Inflammatory macrophage (primary cell): ENCODE data around the gene ATE1.
"Not testable (repeated sequence)": the region's sequence is repeated elsewhere in the genome, so short reads cannot be mapped to it uniquely, and the experiment has no call there.

ENCODE experiments used
- DNase-seq, 2 donors: peaks; one replicate each; pipeline ENCODE4 v3.0.0-alpha.2; 2020 to 2022

ATE1 gene

DNA sequence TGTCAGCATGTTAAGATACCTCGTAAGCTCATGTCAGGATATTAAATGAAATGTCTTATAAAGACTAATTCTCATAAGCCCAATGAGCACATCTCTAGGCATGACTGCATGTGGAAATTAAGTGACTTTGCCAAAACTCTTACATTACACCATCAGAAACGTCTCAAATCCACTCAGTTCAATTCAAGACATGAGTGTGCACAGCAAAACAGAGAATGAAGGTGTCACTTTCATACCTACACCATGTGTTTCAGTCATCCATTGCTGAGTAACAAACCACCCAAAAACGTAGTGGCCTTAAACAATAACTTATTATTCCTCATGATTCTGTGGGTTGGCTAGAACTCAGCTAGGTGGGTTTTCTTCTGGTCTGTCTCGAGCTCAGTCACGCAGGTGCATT, 99.8 kb downstream of the ATE1 start:
- no peak for DNase-seq

DNA sequence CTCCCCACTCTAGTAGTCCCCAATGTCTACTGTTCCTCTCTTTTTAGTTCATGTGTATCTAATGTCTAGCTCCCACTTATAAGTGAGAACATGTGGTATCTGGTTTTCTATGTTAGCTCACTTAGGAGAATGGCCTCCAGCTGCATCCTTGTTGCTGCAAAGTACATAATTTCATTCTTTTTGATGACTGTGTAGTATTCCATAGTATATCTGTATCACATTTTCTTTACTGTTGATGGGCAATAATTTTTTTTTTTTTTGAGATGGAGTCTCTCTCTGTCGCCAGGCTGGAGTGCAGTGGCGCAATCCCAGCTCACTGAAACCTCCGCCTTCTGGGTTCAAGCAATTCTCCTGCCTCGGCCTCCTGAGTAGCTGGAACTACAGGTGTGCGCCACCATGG, 101.1 kb downstream of the ATE1 start:
- DNase-seq = not testable (repeated sequence)

DNA sequence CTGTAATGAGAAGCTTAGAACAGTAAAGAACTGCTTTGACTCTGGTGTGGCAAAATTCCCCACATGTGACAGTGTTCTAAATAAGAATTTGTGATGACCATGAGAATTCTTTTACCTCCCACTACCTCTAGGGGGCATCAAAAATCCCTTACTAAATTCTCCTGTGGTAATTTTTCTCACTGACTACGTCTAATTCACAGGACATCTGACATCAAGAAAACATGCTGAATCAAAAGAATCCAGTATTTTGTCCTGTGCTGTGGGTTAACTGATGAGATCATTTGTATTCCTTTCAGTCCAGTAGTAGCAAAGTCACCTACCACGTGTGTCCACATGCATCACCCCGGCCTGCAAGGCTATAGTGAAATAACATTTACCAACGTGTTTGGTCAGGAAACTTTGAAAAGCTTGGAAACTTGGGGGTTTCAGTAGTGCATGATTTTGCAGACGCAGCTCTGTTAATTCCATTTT, 103.8 kb downstream of the ATE1 start:
- peak; percentile 37 to 48 for DNase-seq

DNA sequence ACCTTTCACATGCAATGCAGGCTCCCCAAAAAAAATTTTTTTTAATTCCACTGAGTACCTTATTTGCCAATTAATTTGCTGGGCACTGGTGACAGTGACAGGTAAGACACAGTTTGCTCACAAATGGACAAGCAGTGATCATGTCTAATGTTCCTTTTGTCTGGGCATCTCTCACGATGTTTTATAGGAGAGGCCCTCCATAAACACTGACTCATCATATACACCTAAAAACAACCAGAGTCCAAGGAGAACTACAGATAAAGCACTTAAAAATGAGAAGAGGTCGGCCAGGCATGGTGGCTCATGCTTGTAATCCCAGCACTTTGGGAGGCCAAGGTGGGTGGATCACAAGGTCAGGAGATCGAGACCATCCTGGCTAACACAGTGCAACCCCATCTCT, 105.1 kb downstream of the ATE1 start:
- DNase-seq = no peak

DNA sequence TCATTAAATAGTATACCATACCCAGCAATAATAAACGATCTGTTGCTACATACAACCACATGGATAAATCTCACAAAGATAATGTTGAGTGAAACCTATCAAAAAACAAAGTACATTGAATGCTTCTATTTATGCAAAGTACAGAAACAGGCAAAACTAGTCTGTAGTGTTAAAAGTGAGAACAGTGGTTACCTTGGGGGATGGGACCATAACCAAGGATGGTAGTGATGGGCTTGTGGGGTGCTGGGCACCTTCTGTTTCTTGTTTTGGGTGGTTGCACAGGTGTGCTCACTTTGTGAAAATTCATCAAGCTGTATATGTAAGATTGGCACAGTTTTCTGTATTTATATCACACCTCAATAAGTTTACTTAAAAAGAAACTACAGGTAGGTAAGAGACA, 105.7 kb downstream of the ATE1 start:
- DNase-seq = no peak

DNA sequence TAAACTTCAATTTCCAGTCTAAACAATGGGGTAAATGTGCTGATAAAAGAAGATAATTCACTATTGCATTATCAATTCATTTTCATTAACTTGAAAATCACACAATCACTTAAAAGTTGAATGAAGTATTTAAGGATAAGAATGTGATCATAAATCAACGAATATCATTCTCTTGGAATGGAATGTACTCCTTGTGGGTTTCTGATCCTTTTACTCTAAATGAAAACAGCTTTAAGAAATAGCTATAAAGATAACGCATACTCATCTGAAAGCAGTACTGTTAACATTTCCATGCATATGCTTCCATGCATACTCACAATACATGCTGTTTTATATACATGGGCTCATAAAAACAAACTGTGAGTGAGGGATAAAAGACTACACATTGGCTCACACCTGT, 108.8 kb downstream of the ATE1 start:
- no peak for DNase-seq

DNA sequence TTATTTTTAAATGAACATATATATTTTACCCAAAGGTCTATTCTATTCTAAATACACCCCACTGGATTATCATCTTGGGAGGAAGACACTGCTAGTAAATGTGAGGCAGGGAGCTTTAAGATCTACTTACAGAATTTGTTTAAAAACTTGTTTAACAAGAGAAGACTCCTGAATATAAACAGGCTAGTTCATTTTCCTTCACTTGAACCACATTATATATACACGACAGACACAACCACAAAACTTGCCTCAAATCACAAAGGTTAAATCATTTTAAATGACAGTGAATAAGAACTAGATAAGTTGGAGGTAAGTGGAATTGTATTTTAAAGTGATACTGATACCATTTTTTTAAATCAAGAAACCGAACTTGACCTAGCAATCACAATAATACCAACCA, 109.2 kb downstream of the ATE1 start:
- DNase-seq = no peak

DNA sequence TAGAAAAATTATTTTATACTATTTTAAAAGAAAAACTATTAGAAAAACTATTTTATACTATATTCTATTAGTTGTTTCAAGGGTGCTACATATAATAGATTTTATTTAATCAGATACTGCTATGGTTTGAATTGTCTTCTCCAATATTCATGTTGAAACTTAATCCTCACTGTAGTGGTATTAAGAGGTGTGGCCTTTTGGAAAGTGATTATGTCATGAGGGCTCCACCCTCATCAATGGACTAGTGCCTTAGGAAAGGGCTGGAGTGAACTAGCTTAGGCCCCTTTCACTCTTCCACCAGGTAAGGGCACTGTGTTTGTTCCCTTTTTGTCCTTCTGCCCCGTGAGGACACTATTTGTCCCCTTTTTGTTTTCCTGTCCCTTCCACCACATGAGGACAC, 111.6 kb downstream of the ATE1 start:
- no peak for DNase-seq

DNA sequence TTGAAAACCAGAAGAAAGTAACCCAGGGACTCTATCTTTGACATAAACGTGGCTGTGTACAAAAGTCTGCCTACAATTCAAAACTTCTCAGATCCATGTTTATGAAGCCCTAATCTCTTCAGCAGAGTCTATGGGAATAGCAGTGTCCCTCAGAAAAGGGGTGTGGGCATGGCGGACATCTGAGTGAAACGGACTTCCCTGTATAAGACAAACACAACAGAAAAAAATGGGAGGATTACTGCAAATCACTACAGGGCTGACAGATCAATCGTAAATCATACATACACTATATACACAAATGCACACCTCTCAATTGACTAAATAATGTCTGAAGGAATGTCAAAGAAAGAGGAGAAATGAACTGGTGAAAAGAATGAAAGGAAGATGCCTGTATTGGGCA, 114.0 kb downstream of the ATE1 start:
- no peak for DNase-seq

DNA sequence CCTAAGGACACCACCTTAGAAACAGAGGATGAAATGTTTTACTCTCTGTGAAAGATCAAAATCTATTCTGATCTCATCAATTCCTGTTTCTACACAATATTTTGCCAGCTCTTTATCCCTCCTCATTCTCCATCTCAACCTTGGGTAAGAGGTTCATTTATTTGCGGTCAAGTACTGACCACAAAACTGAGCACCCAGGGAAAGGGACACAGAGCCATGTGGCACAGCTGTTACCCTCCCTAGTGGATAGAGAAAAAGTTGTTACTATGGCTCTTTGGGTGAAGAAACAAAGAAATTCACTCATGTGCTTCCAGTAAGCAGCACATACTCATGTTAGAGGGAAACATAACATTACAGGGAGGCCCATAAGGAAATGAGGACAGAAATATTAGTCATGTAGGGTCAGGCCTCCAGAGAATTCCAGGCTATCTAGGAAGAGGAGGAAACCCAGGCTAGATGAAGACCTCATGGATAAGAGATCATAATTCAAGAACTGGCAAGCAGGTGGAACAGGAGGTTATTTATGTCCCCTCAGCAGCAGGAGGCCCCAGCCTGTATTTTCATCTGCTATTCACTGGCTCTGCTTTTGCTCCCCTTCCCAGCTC, 114.5 kb downstream of the ATE1 start:
- no peak for DNase-seq

DNA sequence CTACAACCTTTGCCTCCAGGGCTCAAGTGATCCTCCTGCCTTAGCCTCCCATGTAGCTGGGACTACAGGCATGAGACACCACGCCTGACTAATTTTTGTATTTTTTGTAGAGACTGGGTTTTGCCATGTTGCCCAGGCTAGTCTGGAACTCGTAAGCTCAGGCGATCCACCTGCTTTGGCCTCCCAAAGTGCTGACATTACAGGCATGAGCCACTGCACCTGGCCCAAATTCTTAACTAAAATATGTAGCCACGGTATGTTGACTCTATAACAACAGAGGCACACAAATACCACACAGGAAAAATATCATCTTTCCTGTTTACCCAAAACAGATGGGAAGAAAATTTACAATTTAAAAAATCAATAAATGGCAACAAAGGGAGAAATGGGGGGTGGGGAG, 115.8 kb downstream of the ATE1 start:
- no peak for DNase-seq

DNA sequence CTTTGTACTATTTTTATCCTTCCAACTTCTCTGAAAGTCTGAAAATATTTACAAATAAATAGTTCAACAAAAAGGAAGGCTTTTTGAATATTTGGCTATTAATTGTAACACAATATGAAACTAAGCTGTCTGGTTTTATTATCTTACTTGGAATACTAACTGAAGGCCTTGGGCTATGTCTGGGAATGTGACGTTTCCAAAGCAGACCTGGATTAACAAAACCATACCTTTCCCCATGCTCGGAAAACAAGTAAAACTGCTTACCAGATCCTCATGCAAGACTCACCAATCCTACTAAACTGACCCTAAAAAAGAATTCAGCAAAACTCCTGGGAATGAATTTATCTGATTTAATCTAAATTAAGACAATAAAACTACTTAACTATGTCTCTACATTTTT, 116.4 kb downstream of the ATE1 start:
- no peak for DNase-seq

DNA sequence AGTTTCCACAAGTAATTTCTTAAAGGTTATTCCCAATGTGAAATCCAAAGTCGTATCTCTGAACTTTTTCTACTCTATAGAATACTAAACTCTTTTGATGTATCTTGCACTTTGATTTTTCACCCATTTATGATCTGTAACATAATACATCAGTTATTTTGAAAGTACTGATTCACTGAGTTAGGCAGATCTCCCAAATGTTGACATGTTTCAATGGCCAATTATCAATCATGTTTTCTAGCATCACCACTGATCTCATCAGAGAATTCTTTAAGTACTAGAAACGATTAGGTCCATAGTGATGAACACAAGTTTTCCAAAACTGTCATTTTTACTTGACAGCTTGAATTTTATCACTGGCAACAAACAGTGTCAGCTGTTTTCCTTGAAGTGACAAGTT, 119.0 kb downstream of the ATE1 start:
- DNase-seq = no peak

DNA sequence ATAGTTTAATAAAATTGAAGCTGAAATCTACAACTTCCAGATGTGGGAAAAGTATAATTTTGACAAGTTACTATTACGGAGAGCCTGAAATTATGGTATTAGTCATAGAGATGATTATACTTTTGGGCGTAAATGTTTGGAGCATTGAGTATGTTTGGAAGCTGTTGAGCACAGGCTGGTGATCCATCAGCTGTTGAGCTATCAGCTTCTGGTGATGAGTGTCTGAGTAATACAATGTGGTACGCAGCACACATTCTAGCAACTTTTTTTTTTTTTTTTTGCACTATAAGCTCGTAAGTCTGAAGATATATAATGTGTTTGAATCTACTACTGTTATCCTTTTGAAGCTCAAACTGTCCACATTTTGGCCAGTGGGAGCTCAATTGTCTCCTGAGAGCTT, 123.4 kb downstream of the ATE1 start:
- no peak for DNase-seq

DNA sequence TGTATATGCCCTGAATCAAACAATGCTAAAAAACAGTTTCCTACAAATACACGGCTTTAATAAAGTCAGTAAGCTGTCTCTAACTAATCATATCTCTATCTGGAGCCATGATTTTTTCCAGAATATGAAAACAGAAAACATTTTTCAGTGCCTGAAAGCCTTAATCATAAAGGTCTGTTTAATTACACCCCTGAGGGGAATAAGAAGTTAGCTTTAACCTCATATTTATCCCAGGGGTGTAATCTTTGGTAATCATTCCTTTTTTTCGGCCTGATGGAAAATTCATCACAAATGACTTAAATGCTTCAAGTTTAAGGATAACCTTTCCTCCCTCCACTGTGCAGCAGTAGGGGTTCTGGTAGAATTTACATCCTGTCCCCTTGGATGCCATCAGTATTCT, 124.2 kb downstream of the ATE1 start:
- DNase-seq = no peak

DNA sequence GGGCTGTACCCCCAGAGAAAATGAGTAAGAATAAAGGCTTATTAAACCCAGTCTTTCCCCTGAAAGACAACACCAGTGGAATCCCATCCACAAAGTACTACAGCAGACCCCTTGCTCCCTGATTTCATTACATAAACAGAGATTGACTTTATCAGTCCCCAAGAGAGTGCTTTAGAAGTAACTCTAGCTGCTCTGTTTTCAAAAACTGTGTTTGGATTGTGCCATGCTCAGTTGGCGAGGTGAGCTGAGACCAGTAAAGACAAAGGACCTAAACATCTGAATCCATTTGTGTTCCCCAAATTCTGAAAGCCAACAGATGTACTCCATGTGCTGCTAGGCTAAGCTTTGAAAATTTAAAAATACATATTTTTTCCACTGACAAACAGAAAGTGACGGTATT, 127.0 kb downstream of the ATE1 start:
- DNase-seq = no peak

DNA sequence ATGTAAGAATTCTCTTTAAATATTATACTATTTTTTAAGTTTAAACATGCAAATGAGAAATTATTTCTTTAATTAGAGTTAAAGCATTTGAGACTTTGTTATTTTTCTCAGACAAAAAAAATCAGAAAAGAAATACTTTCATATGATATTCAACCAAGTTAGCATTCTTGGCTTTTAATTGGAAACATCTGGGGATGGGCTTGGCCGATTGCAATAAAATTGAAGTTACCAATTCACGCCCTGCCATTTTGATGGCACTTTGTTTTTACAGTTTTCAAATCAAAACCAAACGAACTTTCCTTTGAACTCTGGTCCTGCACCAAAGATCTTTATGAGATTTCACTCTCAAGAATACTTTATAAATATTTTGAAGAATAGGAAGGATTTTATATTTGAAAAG, 127.7 kb downstream of the ATE1 start:
- DNase-seq = no peak

DNA sequence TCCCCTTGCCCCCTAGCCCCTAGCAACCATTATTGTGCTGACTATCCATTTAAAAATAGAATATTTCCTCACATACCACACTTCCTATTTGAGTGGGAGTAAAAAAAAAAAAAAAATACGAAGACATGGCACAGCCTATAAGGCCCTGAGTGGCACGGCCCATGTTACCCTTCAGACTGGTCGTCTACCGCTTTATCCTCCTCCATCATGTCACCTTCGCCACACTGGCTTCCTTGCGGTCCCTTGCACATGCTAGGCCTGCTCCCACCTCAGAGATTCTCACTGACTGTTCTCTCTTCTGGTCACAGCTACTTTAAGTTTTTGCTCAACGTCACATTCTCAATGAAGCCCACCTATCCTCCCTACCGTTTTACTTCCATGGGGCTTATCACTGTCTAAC, 130.3 kb downstream of the ATE1 start:
- peak in 1 of 2 donors; percentile 1 for DNase-seq

DNA sequence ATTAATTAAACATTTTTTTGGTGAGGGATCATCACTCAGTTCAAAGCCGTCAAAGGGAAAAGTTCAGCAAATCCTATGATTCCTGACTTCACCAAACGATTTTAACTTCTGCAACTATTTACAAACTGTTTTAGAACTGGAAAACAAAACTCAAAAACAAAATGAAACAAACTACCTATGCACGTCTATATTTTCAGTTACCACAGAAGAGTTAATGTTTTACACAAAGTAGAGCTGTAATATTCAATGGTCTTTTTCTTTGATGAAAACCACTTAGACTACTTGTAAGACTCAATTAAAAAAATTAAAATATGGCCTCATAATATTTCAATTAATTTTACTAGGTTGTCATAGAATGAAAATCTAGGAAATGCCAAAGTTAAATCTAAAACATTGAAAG, 131.5 kb downstream of the ATE1 start:
- DNase-seq = no peak

DNA sequence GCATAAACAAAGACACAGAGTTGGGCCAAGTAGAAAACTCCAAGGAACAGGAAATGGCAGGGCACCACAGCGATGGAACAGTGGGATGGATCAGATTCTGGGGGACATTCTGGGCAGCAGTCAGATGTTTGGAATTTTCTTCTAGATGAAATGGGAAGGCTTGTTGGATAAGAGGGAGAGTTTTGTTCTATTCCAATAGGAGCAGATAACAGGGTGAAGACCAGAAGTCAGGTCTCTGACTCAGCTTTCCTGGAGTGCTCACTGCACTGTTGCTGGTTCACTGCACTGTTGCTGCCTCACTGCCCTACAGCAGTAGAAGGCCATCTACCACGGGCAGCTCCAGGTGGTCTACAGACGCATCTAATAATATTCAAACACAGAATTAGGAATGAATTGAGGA, 135.6 kb downstream of the ATE1 start:
- no peak for DNase-seq

DNA sequence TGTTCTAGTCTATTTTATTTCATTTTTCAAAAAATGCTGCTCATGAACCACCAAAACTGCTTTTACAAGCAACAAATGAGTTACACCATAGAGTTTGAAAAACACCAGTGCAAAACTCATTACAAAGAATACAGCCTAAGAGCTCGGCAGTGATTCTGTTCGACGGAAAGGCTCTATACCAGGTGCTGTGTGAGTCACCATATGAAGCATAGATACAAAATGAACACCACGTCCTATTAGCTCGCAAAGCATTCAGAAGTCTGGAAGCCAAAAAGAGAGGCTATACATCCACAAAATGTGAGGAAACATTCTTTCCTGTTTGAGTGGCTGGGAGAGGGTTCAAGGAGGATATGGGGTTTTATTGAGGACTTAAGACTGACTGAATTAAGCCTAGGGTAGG, 136.1 kb downstream of the ATE1 start:
- no peak for DNase-seq

DNA sequence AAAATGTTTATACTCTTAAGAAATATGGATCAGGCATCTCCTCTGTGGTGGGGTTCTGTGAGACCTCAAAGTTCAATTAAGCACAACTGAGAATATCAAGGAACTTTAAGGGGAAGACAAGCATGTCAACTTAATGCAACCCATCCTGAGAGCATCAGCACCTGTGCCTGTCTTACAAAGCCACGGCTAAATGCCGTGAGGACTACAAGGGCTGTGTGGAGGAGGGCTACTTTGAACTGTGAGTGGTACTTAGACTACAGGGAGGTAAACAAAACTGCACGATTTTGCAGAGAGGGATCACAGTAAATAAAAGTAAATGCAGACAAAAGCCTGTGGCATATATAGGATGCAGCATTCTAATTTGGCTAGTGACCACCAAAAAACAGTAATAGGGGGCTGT, 139.1 kb downstream of the ATE1 start:
- DNase-seq = no peak

DNA sequence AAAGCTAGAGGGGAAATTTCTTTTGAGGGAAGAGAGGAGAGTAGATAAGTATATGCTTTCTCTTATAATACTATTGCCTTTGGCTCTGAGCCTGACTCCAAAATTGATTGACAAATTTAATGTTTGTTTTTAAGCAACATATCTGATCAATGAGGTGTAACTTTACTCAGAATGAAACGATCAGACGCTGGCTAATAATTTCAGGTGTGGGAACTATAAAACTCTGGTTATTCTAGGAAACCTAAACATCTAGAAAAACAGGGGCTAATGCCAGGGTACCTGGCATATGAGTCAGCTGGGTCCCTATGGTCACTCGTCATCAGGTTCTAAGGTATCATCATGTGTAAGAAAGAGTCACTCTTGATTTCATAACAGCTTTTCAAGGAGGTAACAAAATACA, 139.7 kb downstream of the ATE1 start:
- no peak for DNase-seq

DNA sequence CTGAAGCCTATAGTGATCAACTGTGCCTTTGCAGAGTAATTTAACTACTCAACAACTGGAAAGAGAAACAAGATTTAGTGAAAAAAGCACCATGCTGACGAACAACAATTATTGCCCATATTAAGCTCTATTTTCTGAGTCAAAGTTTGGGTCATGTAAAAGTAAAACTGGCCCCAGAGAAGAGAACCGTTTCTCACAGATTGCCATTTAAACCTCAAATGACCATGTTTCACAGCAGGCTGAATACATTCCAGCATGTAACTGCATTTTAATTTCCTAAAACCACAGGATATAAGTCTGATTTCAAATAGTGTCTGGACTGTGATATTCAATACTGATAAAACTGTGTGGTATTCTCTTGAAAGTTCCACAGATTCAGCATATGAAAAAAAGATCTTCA, 140.7 kb downstream of the ATE1 start:
- no peak for DNase-seq

DNA sequence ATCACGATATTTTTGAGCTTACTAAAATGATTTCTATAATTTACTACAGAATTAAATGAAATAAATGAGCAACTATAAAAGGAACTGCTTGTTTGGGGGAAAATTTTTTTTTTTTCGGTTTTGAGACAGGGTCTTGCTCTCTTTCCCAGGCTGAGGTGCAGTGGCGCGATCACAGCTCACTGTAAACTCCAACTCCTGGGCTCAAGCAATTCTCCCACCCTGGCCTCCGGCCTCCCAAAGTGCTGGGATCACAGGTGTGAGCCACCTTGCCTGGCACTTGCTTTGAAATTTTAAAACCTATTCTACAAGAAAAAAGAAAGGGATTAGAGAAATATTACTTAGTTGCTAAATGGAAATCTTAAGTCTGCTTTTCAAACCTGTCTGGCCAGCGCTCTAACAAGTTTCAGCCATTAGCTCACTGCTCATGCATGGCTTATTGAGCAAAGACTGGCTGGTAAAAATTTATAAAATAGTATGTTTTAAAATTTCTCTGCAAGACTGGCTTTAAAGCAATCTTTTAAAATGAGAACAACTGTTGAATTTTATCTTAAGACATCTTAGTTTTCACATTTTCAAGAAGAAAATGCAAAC, 144.0 kb downstream of the ATE1 start:
- DNase-seq = no peak
